ENCODE measurements around the gene ANGEL1.

ANGEL1 gene

DNA sequence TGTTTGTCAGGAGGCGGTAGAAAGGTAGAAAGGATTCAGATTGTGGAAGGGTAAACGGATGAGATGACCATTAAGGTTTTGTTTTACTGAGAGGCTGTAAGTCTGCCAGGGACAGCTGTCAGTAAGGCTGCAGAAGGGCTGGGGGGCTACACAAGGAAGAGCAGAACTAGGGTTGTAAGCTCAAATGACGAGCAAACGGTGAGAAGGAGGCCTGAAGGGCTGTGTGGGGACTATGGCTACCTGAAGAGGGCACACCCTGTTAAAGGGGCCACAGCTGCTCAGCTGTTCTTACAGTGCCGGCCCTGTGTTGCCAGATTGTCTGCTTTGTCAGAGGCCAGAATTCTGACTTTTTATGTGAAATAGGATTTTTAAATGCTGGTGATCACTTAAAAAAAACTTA, 32.3 kb downstream of the ANGEL1 start:
- DNase-seq (ENCODE audit: low read depth in 3 of 3, low spot score in 1 of 3): no peak

DNA sequence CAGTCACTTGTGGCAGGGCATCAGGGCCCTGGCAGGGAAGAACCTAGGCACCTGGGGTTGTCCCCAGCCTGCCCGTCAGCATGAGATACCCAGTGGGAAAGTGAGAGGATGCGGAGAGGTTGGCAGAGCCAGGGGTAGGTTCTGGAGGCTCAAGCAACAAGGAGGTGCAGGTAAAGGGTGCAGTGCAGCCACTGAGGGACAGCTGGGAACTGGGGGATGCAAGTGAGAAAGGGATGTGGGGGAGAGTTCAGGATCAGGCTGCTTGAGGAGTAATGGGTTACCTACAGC, 32.7 kb downstream of the ANGEL1 start:
- DNase-seq (ENCODE audit: low read depth in 3 of 3, low spot score in 1 of 3): no peak

DNA sequence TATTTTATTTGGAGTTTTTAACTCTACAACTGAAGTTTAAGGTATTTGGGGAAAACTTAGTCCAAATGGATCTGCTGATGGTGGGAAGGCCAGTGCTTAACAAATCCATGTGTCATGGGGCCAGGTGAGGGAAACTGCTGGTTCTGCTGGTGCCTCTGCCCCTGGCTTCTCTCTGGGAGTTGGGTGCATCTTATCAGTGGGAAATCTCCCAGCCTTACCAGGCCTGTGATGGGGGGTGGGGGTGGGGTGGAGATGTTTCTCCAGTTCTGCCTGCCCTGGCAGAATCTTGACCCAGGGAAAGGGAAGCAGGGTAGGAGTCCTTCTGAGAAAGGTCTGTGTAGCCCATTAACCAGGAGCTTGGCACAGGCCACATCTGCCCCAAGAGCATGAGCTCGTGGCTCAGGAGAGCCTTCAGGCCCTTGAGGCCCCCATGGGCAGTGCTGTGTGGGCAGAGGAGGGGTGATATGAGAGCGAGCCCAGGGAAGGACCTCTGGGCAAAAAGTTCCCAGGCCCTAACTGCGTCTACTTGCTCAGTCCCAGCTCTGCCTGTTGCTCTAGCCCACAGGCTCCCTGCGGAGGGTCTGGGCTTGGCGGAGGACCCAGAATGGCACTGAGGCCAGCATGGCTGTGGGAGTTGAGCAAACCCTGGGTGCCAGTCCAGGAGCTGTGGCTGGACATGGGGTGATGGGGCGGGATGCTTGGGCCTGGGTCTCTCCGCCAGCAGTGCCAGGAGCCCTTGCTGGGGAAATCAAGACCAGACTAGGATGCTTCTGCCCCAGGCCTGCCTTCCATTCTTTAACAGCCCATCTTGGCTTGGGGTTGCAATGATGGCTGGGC, 33.2 kb downstream of the ANGEL1 start:
- no peak for DNase-seq (ENCODE audit: low read depth in 3 of 3, low spot score in 1 of 3)

DNA sequence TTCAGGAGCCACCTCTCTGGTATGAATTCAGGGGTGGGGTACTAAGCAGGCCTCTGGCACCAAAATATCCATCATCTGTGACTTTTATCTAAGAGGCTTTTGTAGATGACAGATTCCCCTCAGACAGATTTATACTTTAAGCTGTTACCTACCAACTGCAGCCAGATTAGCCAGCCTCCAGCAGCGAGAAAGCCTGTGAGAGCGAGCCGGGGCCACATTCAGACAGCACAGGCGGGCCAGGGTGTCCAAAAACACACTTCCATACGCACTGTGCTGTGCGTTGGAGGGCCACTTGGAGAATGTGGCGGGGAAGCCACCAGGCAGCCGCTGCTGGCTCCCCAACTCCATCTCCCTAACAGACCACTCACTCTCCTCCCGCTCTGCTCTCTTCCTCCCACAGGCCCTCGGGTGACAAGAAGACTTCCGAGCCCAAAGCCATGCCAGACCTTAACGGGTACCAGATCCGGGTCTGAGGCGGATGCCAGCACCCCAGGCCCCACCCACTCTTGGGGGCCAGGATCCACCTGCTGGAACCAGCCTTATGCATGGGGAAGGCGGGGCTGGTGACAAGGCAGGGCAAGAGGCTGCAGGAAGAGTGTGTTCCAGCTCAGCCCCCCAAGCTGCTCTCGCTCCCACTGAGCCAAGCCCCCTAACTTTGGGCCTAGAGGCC, 34.0 kb downstream of the ANGEL1 start:
- DNase-seq (ENCODE audit: low read depth in 3 of 3, low spot score in 1 of 3): no peak

DNA sequence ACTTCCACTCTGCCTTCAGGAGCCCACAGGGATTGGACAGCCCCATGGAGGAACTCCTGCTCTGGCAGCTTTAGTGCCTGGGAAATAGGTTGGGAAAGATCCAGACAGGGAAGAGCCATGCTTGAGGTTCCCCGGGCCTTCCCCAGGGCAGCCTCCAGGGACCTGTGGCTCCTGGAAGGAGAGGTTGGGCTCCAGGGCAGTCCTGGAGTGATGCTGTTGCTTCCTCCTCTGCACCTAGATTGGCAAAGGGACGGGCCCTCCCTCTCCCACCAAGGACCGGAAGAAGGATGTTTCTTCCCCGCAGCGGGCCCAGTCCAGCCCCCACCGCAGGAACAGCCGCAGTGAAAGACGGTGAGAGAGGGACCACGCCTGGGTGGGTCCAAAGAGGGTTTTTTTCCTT, 35.0 kb downstream of the ANGEL1 start:
- DNase-seq (ENCODE audit: low read depth in 3 of 3, low spot score in 1 of 3): no peak

DNA sequence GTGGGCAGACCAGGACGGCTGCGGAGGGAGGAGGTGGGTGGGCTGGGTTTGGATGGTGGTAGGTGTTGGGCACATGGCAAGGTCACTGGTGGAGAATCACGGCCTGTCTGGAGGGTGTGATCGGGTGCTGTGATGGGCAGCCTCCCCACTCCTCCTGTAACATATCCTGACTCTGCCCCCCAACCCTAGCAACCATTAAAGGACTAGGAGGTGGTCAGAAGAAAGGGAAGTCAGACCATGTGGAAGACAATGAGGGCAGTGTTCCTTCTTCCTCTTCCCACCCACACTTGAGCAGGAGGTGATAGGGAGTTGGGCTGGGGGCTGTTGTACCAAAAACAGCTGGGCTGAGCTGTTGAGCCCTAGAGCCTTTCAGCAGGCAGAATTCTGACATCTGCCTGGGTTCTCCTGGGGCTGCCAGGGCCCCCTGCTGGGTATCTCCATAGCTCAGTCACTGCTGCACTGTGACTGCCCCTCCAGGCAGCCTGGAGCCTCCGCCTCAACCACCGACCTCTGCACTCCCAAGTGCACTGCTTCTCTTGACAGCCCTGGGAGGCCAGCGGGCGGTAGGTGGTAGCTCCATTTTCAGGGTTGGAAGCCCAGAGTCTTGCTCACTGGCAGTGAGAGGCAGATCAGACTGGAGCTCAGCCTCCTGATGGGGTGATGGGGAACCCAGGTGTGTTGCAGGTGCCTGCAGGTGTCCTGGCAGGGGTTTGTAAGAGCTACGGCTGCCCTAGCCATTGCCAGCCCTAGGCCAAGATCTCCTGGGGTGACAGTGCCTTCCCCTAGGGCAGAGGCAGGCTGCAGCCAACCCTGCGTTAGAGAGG, 36.0 kb downstream of the ANGEL1 start:
- no peak for DNase-seq (ENCODE audit: low read depth in 3 of 3, low spot score in 1 of 3)

DNA sequence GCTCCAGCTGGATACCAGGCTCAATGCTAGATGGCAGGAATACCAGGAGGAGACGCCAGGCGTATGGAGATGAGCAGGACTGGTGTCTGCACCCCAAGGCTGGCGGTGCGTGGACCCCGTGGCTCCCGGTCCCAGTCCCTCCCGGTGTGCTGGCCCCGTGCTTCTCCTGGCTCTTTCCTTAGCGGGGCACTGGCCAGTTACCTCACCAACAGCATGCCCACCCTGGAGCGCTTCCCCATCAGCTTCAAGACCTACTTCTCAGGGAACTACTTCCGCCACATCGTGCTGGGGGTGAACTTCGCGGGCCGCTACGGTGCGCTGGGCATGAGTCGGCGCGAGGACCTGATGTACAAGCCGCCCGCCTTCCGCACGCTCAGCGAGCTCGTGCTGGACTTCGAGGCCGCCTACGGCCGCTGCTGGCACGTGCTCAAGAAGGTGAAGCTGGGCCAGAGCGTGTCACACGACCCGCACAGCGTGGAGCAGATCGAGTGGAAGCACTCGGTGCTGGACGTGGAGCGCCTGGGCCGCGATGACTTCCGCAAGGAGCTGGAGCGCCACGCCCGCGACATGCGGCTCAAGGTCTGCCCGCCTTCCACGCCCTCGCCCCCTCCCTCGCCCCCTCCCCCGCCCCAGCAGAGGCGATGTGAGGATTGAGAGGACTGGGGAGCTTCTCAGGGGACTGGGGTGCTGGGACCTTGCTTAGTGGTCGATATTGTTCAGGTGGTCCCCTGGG, 36.8 kb downstream of the ANGEL1 start:
- no peak for DNase-seq (ENCODE audit: low read depth in 3 of 3, low spot score in 1 of 3)

DNA sequence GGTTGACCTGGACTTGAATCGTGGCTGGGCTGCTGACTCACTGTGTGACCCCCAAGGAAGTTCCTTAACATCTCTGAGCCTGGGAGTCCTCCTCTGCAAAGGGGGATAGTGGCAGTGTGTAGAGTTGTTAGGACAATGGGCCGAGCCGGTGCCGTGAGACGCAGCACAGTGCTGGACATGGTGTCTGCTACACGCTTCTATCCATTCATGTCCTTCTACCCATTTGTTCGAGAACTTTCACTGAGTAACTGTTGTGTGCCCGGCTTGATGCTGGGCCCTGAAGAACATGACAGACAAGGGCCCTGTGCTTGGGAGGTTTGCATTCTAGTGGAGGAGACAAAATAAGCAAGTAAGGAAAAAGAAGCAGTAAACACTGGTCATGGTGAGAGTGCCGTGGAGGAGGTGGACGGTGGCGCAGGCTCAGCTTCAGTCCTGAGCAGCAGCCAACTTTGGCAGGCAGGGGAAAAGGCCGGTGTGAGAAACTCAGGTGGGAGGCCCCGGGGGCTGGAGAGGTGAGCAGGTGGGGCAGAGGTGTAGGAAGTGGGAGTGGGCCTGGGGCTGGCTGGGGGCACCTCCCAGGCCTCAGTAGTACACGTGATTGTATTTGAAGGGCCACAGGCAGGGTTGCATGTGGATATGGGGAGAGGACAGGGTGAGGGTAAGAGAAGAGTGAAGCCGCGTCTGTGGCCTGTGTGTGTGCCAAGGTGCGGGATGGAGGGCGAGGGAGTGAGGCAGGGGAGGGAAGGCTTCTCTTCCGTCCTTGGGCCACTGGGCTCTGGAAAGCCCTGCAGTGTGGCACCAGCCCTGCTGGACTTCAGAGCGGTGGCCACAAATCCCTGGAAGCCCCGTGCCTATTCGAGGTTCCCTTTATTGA, 37.6 kb downstream of the ANGEL1 start:
- DNase-seq (ENCODE audit: low read depth in 3 of 3, low spot score in 1 of 3): no peak

DNA sequence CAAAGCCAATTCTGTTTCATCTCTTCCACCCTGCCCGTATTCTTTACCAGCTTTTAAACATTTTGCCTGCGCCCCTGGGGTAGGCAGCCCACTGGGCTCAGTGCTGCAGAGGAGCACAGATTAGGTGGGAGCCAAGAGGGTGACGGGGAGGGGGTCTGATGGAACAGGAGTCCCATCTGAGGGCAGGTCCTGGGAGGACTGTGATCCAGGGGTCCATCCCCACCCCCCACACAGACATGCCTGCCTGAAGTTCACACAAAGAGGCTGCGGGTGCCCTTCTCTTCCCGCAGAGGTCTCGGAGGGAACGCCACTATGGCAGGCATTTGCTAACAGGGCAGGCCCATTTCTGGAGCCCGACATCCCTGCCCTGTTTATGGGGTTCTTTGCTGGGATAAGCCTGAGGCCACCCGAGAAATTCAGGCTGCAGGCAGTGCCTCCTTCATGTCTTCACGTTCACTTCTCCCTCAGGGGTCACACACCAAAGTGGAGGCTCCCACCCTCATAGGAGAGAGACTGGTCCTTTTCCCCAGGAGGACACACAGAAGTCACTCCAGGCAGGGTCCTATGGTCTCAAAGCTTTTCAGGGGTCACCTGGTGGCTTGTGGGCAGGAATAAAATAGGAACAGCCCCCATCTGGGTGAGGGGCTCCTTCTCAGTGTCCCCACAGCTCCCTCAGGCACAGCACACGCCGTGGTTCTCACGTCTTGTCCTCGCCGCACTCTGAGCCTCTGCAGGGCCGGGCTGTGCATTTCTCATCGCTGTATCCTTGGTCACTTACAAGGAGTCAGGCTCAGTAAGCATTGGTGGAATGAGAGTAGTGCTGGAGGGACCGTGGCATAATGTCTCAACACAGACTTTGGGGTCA, 38.5 kb downstream of the ANGEL1 start:
- no peak for DNase-seq (ENCODE audit: low read depth in 3 of 3, low spot score in 1 of 3)

DNA sequence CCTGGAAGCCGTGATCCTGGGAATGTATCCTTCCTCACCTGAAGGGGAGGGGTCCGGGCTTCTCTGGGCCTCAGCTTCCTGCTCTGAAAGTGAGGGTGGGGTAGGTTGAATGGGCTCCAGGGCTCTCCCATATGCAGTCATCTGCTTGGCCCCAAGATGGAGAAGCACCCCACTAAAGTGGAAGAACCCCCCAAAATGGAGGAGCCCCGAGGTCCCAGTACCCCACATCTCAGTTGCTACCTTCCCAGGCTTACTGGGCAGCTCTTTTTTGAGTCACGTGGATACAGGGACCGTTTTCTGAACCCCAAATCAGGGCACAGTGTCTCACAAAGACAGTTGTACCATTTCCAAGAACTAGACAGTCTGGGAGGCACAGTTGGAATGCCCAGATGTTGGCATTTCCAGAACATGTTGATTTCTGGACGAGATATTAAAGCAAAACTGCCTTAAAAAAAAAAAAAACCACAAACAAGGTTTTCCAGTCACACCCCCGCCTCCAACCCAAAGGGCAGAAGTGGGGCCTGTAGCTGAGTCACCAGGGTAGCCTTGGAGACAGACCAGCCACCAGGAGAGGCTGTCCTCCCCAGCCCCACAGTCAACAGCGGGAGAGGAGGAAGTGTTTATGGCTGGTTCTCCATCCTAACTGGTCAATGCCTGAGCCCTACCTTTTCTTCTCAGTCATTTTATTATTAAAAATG, 39.3 kb downstream of the ANGEL1 start:
- no peak for DNase-seq (ENCODE audit: low read depth in 3 of 3, low spot score in 1 of 3)

DNA sequence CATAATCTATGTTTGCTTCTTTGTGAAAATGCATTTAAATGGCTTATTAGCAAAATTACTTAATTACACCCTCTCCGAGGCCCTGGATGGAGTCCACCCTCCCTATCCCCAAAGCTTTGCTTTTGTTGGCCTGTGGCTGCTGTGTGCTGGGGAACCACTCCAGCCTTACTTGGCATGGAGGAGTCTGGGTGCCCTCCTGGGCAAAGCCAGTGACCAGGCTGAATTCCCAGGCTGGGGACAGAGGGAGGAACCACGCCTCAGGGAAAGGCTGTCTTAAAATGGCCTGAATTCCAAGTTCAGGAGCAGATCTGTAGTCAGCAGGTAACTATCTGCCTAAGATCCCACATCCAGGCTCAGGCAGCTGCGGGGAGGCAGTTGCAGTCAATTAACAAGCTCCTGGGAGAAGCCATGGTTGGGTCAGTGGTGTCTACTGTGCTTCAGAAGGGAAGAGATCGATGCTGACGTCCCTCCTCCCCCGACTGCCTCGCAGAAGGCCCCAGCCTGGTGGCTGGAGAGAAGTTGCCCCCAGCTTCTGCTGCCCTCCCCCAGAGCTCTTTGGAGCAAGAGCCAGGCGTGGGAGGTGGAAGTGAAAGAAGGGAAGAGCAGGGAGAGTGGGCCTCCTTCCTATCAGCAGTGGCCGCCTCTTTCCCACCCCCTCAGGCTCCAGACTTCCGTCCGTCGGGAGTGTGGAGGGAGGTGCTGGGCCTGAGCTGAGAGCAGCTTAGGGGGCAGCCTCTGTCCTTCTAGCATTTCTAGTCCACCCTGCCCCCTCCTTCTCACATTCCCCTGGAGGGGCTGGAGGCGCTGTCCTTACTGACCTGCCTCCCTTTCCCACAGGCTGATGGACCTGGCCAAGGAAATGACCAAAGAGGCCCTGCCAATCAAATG, 40.1 kb downstream of the ANGEL1 start:
- DNase-seq (ENCODE audit: low read depth in 3 of 3, low spot score in 1 of 3): no peak

DNA sequence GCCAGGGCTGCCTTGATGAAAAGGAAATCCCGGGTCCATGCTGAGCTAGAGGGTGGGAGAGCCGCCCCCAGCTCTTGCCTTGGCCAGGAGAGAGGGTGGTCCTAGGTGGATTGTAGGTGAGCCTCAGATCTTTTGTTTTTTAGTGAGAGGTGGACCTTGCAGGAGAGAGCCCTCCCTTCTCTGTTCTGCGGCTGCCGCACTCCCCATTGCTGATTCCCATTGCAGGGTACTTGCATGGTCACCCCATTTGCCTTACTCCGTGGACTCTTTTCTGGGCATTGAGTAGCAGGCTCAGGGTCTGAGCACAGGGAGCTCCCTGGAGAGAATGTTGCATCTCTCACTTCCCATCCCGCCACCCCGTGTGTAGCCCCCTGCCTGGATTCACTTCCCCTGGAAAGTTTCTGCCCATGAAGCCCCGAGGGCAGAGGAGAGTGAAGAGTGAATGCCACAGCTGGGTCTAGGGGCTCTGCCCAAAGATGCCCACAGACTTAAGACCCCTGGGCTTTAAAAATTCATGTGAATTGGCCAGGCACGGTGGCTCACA, 41.2 kb downstream of the ANGEL1 start:
- no peak for DNase-seq (ENCODE audit: low read depth in 3 of 3, low spot score in 1 of 3)

DNA sequence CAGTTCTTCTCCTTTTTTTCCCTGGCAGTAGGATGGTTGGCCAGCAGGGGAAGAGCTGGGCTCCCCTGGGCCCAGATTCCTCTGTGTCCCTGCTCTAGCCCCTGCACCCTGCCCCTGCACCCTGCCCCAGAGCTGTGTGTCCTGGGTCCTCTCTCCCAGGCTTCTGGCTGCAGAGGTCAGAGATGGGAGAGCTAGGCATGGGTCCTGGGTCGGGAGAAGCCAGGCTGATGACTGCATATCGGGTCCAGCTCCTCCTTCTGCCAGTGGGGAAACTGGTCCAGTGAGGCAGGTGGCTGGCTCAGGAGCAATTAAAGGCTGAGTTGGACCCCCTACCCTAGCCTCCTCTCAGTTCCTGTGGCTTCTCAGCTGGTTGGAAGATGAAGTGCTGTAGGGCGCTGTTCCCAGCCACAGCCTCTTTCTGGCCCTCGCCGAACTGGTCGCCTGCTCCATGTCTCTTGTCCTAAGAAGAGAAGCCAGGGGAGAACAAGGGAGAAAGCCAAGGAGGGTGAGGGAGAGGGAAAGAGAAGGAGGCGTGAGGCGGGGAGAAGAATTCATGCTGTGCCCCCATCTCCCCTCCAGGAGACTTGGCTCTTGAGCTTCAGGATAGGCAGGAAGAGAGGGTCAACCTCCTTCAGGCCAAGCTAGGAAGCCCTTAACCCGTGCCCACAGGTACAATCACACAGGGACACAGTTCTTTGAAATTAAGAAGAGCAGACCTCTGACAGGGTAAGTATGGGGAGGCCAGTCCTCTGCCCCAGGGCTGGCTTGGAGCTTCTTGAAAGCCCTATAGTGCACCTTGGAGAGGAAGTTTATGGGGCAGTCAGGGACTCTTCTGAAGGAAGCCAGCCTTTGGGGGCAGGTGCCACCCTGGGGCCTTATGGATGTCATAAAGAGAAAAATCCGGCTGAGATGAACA, 41.9 kb downstream of the ANGEL1 start:
- DNase-seq (ENCODE audit: low read depth in 3 of 3, low spot score in 1 of 3): no peak

DNA sequence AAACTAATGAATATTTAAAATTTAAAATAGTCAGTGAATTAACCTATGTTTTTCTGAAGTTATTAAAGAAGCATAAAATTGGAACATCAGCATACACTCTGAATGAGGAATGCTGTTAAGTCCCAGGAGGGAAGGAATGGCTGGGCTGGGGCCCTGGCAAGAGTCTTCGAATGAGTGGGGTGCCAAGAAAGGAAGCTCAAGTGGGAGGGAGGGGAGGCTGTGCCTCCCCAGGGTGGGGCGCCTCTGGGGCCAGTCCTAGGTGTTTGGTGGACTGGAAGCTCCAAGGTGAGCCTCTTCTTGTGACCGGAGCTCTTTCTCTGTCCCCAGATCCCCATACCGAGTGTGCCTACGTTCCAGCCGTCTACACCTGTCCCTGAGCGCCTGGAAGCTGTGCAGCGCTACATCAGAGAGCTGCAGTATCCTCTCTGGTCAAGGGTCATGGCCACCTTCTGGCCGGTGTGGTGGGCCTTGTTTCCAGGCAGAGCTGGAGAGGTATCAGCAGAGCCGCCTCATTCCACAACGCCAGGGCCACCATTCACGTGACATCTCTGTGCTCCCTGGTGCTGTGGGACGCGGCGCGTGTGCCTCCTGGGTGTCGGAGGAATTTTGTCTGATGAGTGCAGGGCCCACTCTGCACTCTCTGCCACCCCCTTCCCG, 42.9 kb downstream of the ANGEL1 start:
- no peak for DNase-seq (ENCODE audit: low read depth in 3 of 3, low spot score in 1 of 3)

DNA sequence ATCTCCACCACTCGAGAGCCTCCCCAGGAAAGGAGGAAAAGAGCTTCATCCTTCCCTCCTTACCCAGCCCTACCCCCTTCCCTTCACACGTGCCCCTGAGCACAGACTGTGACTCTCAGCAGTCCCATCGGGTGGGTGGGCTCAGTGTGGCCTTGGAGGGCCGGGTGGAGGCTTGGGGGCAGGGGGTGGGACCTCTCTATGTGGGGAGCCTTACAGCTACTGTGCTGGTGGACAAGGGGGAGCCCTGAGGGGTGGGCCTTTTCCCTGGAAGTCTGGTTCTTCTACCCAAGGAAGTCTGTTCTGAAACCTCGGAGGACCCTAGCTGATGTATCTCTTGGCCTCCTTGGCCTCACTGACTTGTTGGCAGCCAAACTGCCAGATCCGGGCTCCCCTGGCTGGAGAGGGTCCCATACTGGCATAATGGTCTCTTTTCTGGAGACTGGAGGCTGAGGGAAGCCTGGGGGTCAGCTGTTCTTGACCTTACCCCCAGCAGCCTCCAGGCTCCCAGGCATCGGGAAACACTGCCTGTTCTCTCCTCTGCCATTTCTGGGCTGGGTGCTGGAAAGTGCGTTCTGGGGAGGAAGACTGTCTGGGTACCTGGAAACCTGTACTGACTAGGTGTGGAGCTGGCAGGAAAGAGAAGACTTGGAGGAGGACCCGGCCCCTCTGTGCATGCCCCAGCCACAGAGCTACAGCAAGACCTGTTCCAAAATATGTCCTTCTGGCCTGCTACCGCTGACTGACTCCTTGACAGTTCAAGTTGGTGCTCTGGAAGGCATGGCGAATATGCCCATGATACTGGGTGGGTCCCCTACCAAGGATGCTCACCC, 43.8 kb downstream of the ANGEL1 start:
- no peak for DNase-seq (ENCODE audit: low read depth in 3 of 3, low spot score in 1 of 3)

Measured in stimulated activated CD4-positive, alpha-beta T cell treated with anti-CD3 and anti-CD28 coated beads, TNF-alpha, amount 100 ng/mL, for 1 hour (primary cell).